Psoas muscle (tissue), 8 donors: ENCODE results near the gene ASPSCR1. TPM values are rescaled to one million over a fixed set of nuclear protein-coding genes. Genes with fewer than 3 reads are reported as not detected.

Experiments used
- ATAC-seq, 4 donors: fragments of 200-7000 bp; cut with Tn5 transposase; one replicate each; pipeline ENCODE4 v1.9.1; 2020; ENCODE audit warnings: moderate library complexity in 3 of 4, mild to moderate bottlenecking in 2 of 4
- DNase-seq, 2 donors: peaks; one replicate each; pipeline ENCODE4 v3.0.0-alpha.2; 2020
- H3K27ac ChIP-seq: fragments of 200-600 bp; one replicate; pipeline ENCODE4 v1.8.0; 2022
- H3K27me3 ChIP-seq, 3 donors: fragments of 200-600 bp in 1 of 3; one replicate each; pipeline versions ENCODE4 v1.6.1 to v1.8.0; 2013 to 2022; ENCODE audit warnings: low read length in 2 of 3, mild to moderate bottlenecking in 2 of 3, moderate library complexity in 1 of 3; ENCODE audit not compliant: insufficient read depth in 3 of 3
- H3K36me3 ChIP-seq, 2 donors: fragments of 200-600 bp in 1 of 2; one replicate each; pipeline versions ENCODE4 v1.6.1 to v1.8.0; 2013 to 2022; ENCODE audit warnings: low read depth in 1 of 2, mild to moderate bottlenecking in 1 of 2, moderate library complexity in 1 of 2; ENCODE audit not compliant: insufficient read depth in 1 of 2
- H3K4me1 ChIP-seq: fragments of 200-600 bp; one replicate; pipeline ENCODE4 v1.8.0; 2022
- H3K4me3 ChIP-seq: fragments of 200-600 bp; one replicate; pipeline ENCODE4 v1.8.0; 2022; ENCODE audit warnings: mild to moderate bottlenecking
- H3K9me3 ChIP-seq: fragments of 200-600 bp; one replicate; pipeline ENCODE4 v1.8.0; 2022
- WGBS, 3 donors: extraction: QIAGEN DNeasy Blood & Tissue Kit; methylation state at CpG; one replicate each; pipeline versions ENCODE4 v1.1.6 to v1.1.7; 2013; 5-methylcytosine and 5-hydroxymethylcytosine counted together
- intact Hi-C, 2 donors: fragments of 100-400 bp; cut with DNase I; formaldehyde crosslinking; loops; one replicate each; pipeline versions ENCODE4 v1.11.0 to v1.14.2; 2022
- polyA plus RNA-seq, 3 donors: library from polyadenylated mRNA; stranded (reverse); fragments of 200-250 nt; gene quantifications; one replicate each; pipeline ENCODE4 v1.2.3, GENCODE V29; 2013
- total RNA-seq, 4 donors: library from RNA; stranded (reverse); fragmentation: NEBNext Ultra II Directional in 2 of 4; extraction: Animal tissue kit (Norgen Biotek cat#: 25700) in 2 of 4; gene quantifications; one replicate each; pipeline versions ENCODE4 v1.2.1 to v1.2.4, GENCODE V29; 2021 to 2023
- TF ChIP-seq, protein P1 (sequence below): fragments of 200-600 bp; IDR thresholded peaks from one replicate; pipeline ENCODE4 v1.8.0; 2022; ENCODE audit warnings: antibody characterized with exemption
- donor health status: healthy with polysubstance abuse.
- donor health status: DM: no; HTN: no; CAD: no; lungs with moderate emphysema.
- donor health status: Bipolar disorder and iron deficiency.
- donor health status: healthy.
- donor health status: DM: yes; HTN: yes; CAD: no.
- donor health status: DM: no; HTN: no; CAD: no.
- donor health status: DM: no; HTN: no; CAD: no.
- donor health status: DM: yes; HTN: yes; CAD: no.

Gene ASPSCR1
- total and polyA plus RNA-seq, 7 donors = 27.7 to 37.4 (median 33.0) TPM

GRCh38 chr17:81983011-81983638, 5.7 kb downstream of the ASPSCR1 start:
- Histone ChIP-seq H3K4me3 (no peak overlapping the region), H3K27me3 (no peaks in the 10 kb centered on the region), H3K4me1 (peaks cover 9% of the 10 kb centered on the region), H3K27ac (no peak overlapping the region), H3K36me3 (peaks cover 9 to 63% of the 10 kb centered on the region in 2 donors), H3K9me3 (no peaks in the 10 kb centered on the region)
- DNase-seq (peak in 1 of 2 donors; percentile 46), ATAC-seq (no peak)
- TF ChIP-seq, protein P1, sequence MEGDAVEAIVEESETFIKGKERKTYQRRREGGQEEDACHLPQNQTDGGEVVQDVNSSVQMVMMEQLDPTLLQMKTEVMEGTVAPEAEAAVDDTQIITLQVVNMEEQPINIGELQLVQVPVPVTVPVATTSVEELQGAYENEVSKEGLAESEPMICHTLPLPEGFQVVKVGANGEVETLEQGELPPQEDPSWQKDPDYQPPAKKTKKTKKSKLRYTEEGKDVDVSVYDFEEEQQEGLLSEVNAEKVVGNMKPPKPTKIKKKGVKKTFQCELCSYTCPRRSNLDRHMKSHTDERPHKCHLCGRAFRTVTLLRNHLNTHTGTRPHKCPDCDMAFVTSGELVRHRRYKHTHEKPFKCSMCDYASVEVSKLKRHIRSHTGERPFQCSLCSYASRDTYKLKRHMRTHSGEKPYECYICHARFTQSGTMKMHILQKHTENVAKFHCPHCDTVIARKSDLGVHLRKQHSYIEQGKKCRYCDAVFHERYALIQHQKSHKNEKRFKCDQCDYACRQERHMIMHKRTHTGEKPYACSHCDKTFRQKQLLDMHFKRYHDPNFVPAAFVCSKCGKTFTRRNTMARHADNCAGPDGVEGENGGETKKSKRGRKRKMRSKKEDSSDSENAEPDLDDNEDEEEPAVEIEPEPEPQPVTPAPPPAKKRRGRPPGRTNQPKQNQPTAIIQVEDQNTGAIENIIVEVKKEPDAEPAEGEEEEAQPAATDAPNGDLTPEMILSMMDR = no peak
- intact Hi-C loops = no loop called here
- 92 to 96% (median 93%) methylated on average over 34 to 35 of the region's 35 CpGs for WGBS, 3 donors

DNA sequence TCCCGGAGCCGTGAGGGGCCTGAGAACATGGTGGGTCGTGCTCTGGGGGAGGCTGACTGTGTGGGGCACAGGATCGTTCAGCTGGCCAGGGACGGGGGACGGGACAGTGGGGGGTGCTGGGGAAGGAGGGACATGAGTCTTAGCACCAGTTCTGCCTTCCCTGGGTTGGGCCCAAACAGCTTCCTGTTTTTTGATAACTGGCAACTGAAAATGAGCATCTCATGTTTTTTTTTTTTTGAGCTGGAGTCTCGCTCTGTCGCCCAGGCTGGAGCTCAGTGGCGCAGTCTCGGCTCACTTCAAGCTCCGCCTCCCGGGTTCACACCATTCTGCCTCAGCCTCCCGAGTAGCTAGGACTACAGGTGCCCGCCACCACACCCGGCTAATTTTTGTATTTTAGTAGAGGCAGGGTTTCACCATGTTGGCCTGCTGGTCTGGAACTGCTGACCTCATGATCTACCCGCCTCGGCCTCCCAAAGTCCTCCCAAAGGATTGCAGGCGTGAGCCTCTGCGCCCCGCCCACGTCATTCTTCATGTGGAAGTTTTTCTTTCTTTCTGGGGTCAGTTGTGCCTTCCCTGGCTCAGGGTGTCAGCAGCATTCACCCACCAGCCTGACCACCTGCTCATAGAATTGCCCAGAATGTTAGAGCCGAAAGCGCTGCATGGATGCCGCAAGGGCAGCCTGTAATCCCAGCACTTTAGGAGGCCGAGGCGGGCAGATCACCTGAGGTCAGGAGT, 6.4 kb downstream of the ASPSCR1 start:
- Histone ChIP-seq H3K27me3 (no peaks in the 10 kb centered on the region), H3K36me3 (peaks cover 9 to 63% of the 10 kb centered on the region in 2 donors), H3K4me3 (no peak overlapping the region), H3K27ac (no peak overlapping the region), H3K9me3 (no peaks in the 10 kb centered on the region), H3K4me1 (peaks cover 5% of the 10 kb centered on the region)
- peak in 1 of 2 donors; percentile 43 for DNase-seq
- 93 to 95% (median 94%) methylated on average over 26 of the region's 26 CpGs for WGBS, 3 donors
- intact Hi-C loops = no loop called here
- no peak for ATAC-seq
- TF ChIP-seq, protein P1 = no peak

DNA sequence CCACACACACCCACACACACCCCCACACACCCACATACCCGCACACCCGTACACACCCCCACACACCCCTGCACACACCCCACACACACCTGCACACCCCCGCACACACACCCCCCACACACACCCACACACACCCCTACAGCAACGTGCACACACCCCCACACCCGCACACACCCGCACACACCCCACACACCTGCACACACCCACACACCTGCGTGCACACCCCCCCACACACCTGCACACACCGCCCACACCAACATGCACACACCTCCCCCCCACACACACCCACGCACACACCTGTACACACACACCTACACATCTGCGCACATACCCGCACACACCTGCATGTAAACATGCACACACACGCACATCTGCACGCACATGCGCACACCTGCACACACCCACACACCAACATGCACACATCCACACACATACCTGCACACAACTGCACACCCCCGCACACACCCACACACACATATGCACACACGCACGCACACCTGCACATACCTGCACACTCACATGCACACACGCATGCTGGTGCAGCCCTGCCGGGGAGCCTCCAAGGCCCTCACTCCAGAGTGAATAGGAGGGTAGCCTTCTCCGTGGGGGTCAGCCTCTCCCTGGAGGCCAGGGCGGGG, 7.5 kb downstream of the ASPSCR1 start:
- H3K4me1 ChIP-seq = no peaks in the 10 kb centered on the region
- H3K9me3 ChIP-seq = no peaks in the 10 kb centered on the region
- DNase-seq (peak in 1 of 2 donors; percentile 40), ATAC-seq (no peak)
- H3K27ac ChIP-seq = no peak overlapping the region
- no peaks in the 10 kb centered on the region for H3K27me3 ChIP-seq
- intact Hi-C loops = no loop called here
- TF ChIP-seq, protein P1 = no peak
- H3K4me3 ChIP-seq = no peak overlapping the region
- WGBS, 3 donors = 92 to 94% (median 93%) methylated on average over 18 to 21 of the region's 21 CpGs
- H3K36me3 ChIP-seq = peaks cover 9 to 52% of the 10 kb centered on the region in 2 donors

DNA sequence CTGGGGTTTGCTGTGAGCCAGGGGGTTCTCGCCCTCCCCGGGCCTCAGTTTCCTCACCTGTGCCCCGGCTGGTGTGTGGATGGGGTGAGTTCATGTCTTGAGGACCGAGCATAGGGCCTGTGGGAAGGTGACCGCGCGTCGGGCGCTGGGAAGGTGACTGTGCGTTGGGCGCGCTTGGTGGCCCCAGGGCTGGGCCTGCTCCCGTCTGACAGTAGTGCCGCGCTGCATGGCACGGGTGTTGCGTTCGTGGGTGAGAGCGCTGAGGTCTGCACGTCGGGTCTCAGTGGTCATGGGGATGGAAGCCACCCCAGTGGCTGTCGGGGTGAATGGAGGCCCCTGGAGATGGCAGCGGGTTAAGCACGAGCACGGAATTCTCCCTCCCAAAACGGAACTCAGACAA, 9.2 kb downstream of the ASPSCR1 start:
- Histone ChIP-seq H3K4me1 (peaks cover 10% of the 10 kb centered on the region), H3K27ac (no peak overlapping the region), H3K36me3 (peaks cover 5 to 42% of the 10 kb centered on the region in 2 donors), H3K9me3 (no peaks in the 10 kb centered on the region), H3K27me3 (no peaks in the 10 kb centered on the region), H3K4me3 (no peak overlapping the region)
- TF ChIP-seq, protein P1 = no peak
- WGBS, 3 donors = 95 to 98% (median 97%) methylated on average over 26 of the region's 26 CpGs
- intact Hi-C loops = no loop called here
- no peak for ATAC-seq
- DNase-seq = peak in 1 of 2 donors; percentile 48
